CD14-positive monocyte (primary cell): Measurements from ENCODE around the gene SETD1B. TPM values are rescaled to one million over a fixed set of nuclear protein-coding genes. Genes with fewer than 3 reads are reported as not detected.

Experiments used
- DNase-seq, 3 donors: peaks; one replicate each; pipeline ENCODE4 v3.0.0-alpha.2; 2011 to 2022
- H2AFZ ChIP-seq: 2 replicates; pipeline ENCODE4 v1.6.0; 2012; ENCODE audit warnings: mild to moderate bottlenecking, low read depth, low read length, inconsistent platforms; ENCODE audit not compliant: insufficient read depth, poor library complexity, severe bottlenecking
- H3K27ac ChIP-seq, 2 donors: 1 replicate in 1 of 2; 2 replicates in 1 of 2; pipeline ENCODE4 v1.5.1; 2012 to 2013; ENCODE audit warnings: low read length in 2 of 2, control low read depth in 1 of 2, inconsistent platforms in 1 of 2, low read depth in 1 of 2, mild to moderate bottlenecking in 1 of 2
- H3K27me3 ChIP-seq, 2 donors: one replicate each; pipeline versions ENCODE4 v1.6.0 to v1.6.1; 2011 to 2013; ENCODE audit warnings: low read length in 2 of 2; ENCODE audit not compliant: control insufficient read depth in 2 of 2, insufficient read depth in 2 of 2
- H3K36me3 ChIP-seq, 2 donors: replicated peaks in 1 of 2; 1 replicate in 1 of 2; 2 replicates in 1 of 2; pipeline versions ENCODE4 v1.5.1 to v1.6.1; 2012 to 2013; ENCODE audit warnings: low read length in 2 of 2, control low read depth in 1 of 2, inconsistent platforms in 1 of 2, mild to moderate bottlenecking in 1 of 2; ENCODE audit not compliant: insufficient read depth in 2 of 2, control insufficient read depth in 1 of 2
- H3K4me1 ChIP-seq, 2 donors: 1 replicate in 1 of 2; 2 replicates in 1 of 2; pipeline versions ENCODE4 v1.5.1 to v1.6.1; 2012 to 2013; ENCODE audit warnings: low read length in 2 of 2, control low read depth in 1 of 2, inconsistent platforms in 1 of 2, mild to moderate bottlenecking in 1 of 2, moderate library complexity in 1 of 2; ENCODE audit not compliant: insufficient read depth in 2 of 2, control insufficient read depth in 1 of 2
- H3K4me2 ChIP-seq: replicated peaks from 2 replicates; pipeline ENCODE3; 2012; ENCODE audit warnings: low read length, moderate library complexity, mild to moderate bottlenecking; ENCODE audit not compliant: poor library complexity, severe bottlenecking; ENCODE audit errors: extremely low read depth
- H3K4me3 ChIP-seq, 3 experiments: fragments of 200-600 bp in 1 of 3; sonication (generic) in 1 of 3; replicated peaks in 1 of 3; 1 replicate in 2 of 3; 2 replicates in 1 of 3; pipeline ENCODE4 v1.5.1; 2011 to 2013; ENCODE audit warnings: low read length in 3 of 3, mild to moderate bottlenecking in 3 of 3, control low read depth in 2 of 3, low read depth in 2 of 3, inconsistent platforms in 1 of 3, moderate library complexity in 1 of 3
- H3K79me2 ChIP-seq: 2 replicates; pipeline ENCODE4 v1.6.0; 2012; ENCODE audit warnings: mild to moderate bottlenecking, control low read depth, inconsistent platforms, low read length, moderate library complexity; ENCODE audit not compliant: insufficient read depth
- H3K9ac ChIP-seq: 2 replicates; pipeline ENCODE4 v1.6.0; 2017; ENCODE audit warnings: low read length, mild to moderate bottlenecking; ENCODE audit not compliant: insufficient read depth, poor library complexity, severe bottlenecking
- H3K9me3 ChIP-seq, 2 donors: replicated peaks in 1 of 2; 1 replicate in 1 of 2; 2 replicates in 1 of 2; pipeline versions ENCODE4 v1.5.1 to v1.6.1; 2012 to 2013; ENCODE audit warnings: low read length in 2 of 2, control low read depth in 1 of 2; ENCODE audit not compliant: control insufficient read depth in 1 of 2, insufficient read depth in 1 of 2
- H4K20me1 ChIP-seq: 2 replicates; pipeline ENCODE4 v1.6.0; 2012; ENCODE audit warnings: mild to moderate bottlenecking, low read length, control low read depth, moderate library complexity; ENCODE audit not compliant: insufficient read depth
- H3K27ac Mint-ChIP-seq, 7 donors: one replicate each; pipeline ENCODE4 v1.8.0; 2020; ENCODE audit warnings: mild to moderate bottlenecking in 7 of 7, mixed read lengths in 7 of 7, moderate library complexity in 6 of 7, inconsistent platforms in 2 of 7
- H3K27me3 Mint-ChIP-seq, 3 donors: one replicate each; pipeline ENCODE4 v1.8.0; 2021 to 2022; ENCODE audit warnings: low read depth in 3 of 3, mild to moderate bottlenecking in 3 of 3, mixed read lengths in 3 of 3, moderate library complexity in 3 of 3, inconsistent platforms in 1 of 3
- H3K36me3 Mint-ChIP-seq, 2 donors: one replicate each; pipeline ENCODE4 v1.8.0; 2020; ENCODE audit warnings: mixed read lengths in 2 of 2, inconsistent platforms in 1 of 2, mild to moderate bottlenecking in 1 of 2
- H3K4me1 Mint-ChIP-seq: one replicate; pipeline ENCODE4 v1.8.0; 2020; ENCODE audit warnings: mild to moderate bottlenecking, mixed read lengths
- H3K4me3 Mint-ChIP-seq, 2 donors: one replicate each; pipeline ENCODE4 v1.8.0; 2020; ENCODE audit warnings: mild to moderate bottlenecking in 2 of 2, mixed read lengths in 2 of 2, moderate library complexity in 1 of 2
- H3K9me3 Mint-ChIP-seq, 7 donors: one replicate each; pipeline ENCODE4 v1.8.0; 2020 to 2022; ENCODE audit warnings: mixed read lengths in 7 of 7, mild to moderate bottlenecking in 6 of 7, moderate library complexity in 6 of 7, inconsistent platforms in 2 of 7
- WGBS: methylation state at CpG from one replicate; pipeline ENCODE4 v1.1.5; 2013; ENCODE audit warnings: missing lambda C conversion rate; ENCODE audit not compliant: insufficient coverage; 5-methylcytosine and 5-hydroxymethylcytosine counted together
- intact Hi-C, 2 donors: fragments of 100-400 bp; cut with micrococcal nuclease; formaldehyde crosslinking; loops; one replicate each; pipeline versions ENCODE4 v1.15.0 to v1.15.1; 2023
- polyA plus RNA-seq, 3 donors: library from polyadenylated mRNA; depleted of rRNA in 1 of 3; unstranded in 2 of 3; stranded (reverse) in 1 of 3; fragments of 300-500 nt in 2 of 3; fragments of >200 nt in 1 of 3; fragmentation: Illumina TruSeq in 2 of 3; gene quantifications; 1 replicate in 2 of 3; 2 replicates in 1 of 3; pipeline ENCODE4 v1.2.3, GENCODE V29; 2012 to 2021
- TF ChIP-seq, protein P1 (sequence below): fragments of 200-600 bp; IDR thresholded peaks from one replicate; pipeline ENCODE4 v1.8.0; 2022; ENCODE audit warnings: antibody characterized with exemption, mild to moderate bottlenecking

SETD1B gene
- polyA plus RNA-seq, 3 donors = 0.28 to 9.0 (median 0.60) TPM

DNA sequence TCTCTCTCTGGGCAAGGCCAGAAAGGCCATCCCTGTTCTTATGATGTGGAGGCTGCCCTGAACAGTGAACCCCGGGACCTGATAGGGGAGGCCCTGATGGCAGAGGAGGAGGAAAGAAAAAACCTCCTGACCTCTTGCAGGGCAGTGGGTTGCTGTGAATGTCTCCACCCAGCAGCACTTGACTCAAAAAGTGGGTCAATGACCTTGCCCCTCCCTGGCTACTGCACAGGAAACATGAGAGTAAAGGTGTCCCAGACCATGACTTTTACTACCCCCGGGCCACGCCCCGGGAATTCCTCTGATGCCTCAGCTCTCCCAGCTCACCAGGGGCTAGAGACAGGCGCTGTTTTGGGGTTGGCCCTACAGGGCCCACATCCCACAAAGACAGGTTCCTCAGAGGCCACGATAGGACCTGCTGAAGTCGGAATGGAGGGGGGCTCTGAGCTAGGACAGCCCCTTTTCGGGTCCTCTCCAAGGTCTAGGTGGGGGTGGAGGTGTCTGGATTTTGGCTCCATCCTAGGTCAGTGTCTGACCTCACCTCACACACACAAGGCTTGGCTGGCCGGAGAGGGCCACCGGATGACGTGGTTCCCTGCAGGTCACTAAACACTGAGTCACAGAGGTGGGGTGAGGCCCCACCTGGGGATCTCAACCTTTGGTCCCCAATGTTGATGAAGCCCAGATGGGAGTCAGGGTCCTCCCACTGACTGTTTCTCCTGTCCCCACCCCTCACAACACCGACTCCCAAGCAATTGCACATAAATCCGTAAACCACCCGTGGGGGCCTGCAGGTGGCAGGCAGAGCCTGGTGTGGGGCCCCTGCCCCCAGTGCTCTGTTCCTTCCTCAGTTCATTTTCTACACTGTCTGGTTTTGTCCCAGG lies 11.9 kb upstream of the SETD1B start:
- H3K36me3 Mint-ChIP-seq = peaks cover 16 to 31% of the 10 kb centered on the region in 2 donors
- H3K9me3 Mint-ChIP-seq = peaks cover 0 to 2% (median 0%) of the 10 kb centered on the region in 7 donors
- peaks cover 0 to 2% (median 0%) of the 10 kb centered on the region in 3 donors for H3K27me3 Mint-ChIP-seq
- H3K4me1 Mint-ChIP-seq = peaks cover 69% of the 10 kb centered on the region
- no peak overlapping the region for H2AFZ ChIP-seq
- H3K4me2 ChIP-seq = peak overlapping the region; percentile 90
- WGBS = 26% methylated on average over 4 of the region's 14 CpGs
- peaks cover 12 to 16% of the 10 kb centered on the region in 2 donors for H3K36me3 ChIP-seq
- peaks cover 55% of the 10 kb centered on the region for H3K79me2 ChIP-seq
- H3K9ac ChIP-seq = no peak overlapping the region
- peak overlapping the region in 2 of 3 experiments; percentile 59 to 82 for H3K4me3 ChIP-seq
- peaks cover 26% of the 10 kb centered on the region for H4K20me1 ChIP-seq
- TF ChIP-seq, protein P1, sequence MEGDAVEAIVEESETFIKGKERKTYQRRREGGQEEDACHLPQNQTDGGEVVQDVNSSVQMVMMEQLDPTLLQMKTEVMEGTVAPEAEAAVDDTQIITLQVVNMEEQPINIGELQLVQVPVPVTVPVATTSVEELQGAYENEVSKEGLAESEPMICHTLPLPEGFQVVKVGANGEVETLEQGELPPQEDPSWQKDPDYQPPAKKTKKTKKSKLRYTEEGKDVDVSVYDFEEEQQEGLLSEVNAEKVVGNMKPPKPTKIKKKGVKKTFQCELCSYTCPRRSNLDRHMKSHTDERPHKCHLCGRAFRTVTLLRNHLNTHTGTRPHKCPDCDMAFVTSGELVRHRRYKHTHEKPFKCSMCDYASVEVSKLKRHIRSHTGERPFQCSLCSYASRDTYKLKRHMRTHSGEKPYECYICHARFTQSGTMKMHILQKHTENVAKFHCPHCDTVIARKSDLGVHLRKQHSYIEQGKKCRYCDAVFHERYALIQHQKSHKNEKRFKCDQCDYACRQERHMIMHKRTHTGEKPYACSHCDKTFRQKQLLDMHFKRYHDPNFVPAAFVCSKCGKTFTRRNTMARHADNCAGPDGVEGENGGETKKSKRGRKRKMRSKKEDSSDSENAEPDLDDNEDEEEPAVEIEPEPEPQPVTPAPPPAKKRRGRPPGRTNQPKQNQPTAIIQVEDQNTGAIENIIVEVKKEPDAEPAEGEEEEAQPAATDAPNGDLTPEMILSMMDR = no peak
- peak overlapping the region; percentile 81 to 89 for H3K4me3 Mint-ChIP-seq
- peak overlapping the region; percentile 24 to 80 (median 66) for H3K27ac Mint-ChIP-seq
- no peaks in the 10 kb centered on the region for H3K9me3 ChIP-seq
- intact Hi-C loops = loop anchor here (5.0 to 10.0 kb wide), 4 partner anchors 95 to 293 kb away; partner anchors contain the start of gene ORAI1 (in 1 of the 2)
- no peaks in the 10 kb centered on the region for H3K27me3 ChIP-seq
- peaks cover 85 to 98% of the 10 kb centered on the region in 2 donors for H3K4me1 ChIP-seq
- DNase-seq = no peak
- no peak overlapping the region for H3K27ac ChIP-seq

DNA sequence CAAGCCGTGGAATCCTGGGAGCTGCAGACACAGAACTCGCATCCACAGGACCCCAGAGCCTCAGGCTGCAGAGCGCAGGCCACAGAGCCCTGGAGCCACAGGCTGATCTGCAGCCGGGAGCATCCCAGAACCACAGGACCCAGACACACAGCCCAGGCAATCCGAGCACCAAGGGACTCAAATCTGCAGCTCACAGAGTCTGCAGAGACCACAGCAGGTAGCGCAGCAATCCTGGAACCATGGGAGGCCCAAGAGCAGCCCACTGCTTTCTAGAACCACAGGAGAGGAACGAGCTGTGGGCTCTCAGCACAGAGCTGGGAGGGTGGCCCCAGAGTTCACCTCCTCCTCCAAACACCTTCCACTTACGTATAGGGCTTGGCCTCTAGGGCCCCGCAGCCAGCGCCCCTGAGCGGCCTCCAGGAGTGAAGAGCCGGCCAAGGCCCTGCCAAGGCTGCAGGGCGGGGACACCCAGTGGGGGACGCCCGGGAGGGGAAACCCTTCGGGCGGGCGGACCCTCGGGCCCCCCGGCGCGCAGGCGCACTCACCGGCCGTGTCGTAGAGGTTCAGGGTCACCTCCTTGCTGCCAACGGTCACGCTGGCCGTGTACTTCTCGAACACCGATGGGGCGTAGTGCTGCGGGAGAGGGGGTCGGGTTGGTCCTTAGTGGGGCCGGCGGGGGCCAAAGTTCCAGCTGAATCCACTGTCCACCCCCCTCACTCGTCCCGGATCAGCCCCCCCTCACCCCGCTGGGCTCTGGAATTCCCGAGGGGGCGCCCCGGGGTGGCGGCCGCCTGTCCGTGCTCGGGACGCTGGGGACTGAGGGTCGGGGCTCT lies 11.0 kb upstream of the SETD1B start:
- Mint-ChIP-seq H3K27me3 (peaks cover 0 to 2% (median 0%) of the 10 kb centered on the region in 3 donors), H3K4me3 (peak overlapping the region; percentile 81 to 89), H3K27ac (peak overlapping the region in 4 of 7 donors; percentile 8 to 66 (median 40)), H3K9me3 (peaks cover 0 to 3% (median 0%) of the 10 kb centered on the region in 7 donors), H3K36me3 (peaks cover 17 to 36% of the 10 kb centered on the region in 2 donors), H3K4me1 (peaks cover 68% of the 10 kb centered on the region)
- H3K27ac ChIP-seq = peak overlapping the region; percentile 7 to 67
- peaks cover 18 to 19% of the 10 kb centered on the region in 2 donors for H3K36me3 ChIP-seq
- H4K20me1 ChIP-seq = peaks cover 35% of the 10 kb centered on the region
- H3K79me2 ChIP-seq = peaks cover 58% of the 10 kb centered on the region
- H3K4me2 ChIP-seq = peak overlapping the region; percentile 90
- peak overlapping the region; percentile 59 to 82 (median 64) for H3K4me3 ChIP-seq
- WGBS = 6% methylated on average over 27 of the region's 48 CpGs
- H3K4me1 ChIP-seq = peaks cover 87 to 98% of the 10 kb centered on the region in 2 donors
- intact Hi-C loops = loop anchor here (5.0 to 10.0 kb wide), 4 partner anchors 96 to 292 kb away; partner anchors contain the start of gene ORAI1 (in 1 of the 2)
- H3K9me3 ChIP-seq = no peaks in the 10 kb centered on the region
- TF ChIP-seq, protein P1 = no peak
- no peak for DNase-seq
- H3K27me3 ChIP-seq = no peaks in the 10 kb centered on the region
- peak overlapping the region; percentile 85 for H2AFZ ChIP-seq
- peak overlapping the region; percentile 81 for H3K9ac ChIP-seq
